ENCODE measurements around the gene RBBP4.
"Not testable (repeated sequence)": the region's sequence is repeated elsewhere in the genome, so short reads cannot be mapped to it uniquely, and the experiment has no call there.

RBBP4 gene

GRCh38 chr1:32623775-32624174, 27.2 kb upstream of the RBBP4 start:
- H3K4me3 ChIP-seq (ENCODE audit: low read length in 2 of 2) = no peak overlapping the region
- no peak overlapping the region for H3K4me2 ChIP-seq (ENCODE audit: insufficient read depth, low read length, poor library complexity, severe bottlenecking)
- no peaks in the 10 kb centered on the region for H3K4me1 ChIP-seq (ENCODE audit: control insufficient read depth in 2 of 2, insufficient read depth in 1 of 2, low read depth in 1 of 2, low read length in 2 of 2)
- no peak overlapping the region for H2BK15ac ChIP-seq (ENCODE audit: low read length)
- H3K9me3 ChIP-seq (replicated peaks in 1 of 2; ENCODE audit: control insufficient read depth in 2 of 2, insufficient read depth in 1 of 2, low read depth in 1 of 2, low read length in 2 of 2) = peaks cover 0 to 11% of the 10 kb centered on the region in 2 donors
- no peak overlapping the region for H3K4ac ChIP-seq (ENCODE audit: low read length)
- no peak overlapping the region for H2BK5ac ChIP-seq (ENCODE audit: low read length)
- no peak overlapping the region for H3K9ac ChIP-seq (ENCODE audit: low read depth, low read length, poor library complexity)
- H3K79me1 ChIP-seq (ENCODE audit: low read depth, low read length) = no peaks in the 10 kb centered on the region
- H3K27ac ChIP-seq (replicated peaks; ENCODE audit: low read length) = no peak overlapping the region
- no peak overlapping the region for H2BK120ac ChIP-seq (ENCODE audit: low read depth, low read length)
- DNase-seq (ENCODE audit: low spot score) = no peak
- H2BK12ac ChIP-seq (ENCODE audit: low read length) = no peak overlapping the region
- H3K27me3 ChIP-seq (ENCODE audit: control insufficient read depth in 3 of 3, insufficient read depth in 3 of 3, low read depth in 1 of 3, low read length in 3 of 3) = no peaks in the 10 kb centered on the region
- H3K36me3 ChIP-seq (replicated peaks in 1 of 2; ENCODE audit: control insufficient read depth in 2 of 2, insufficient read depth in 2 of 2, low read length in 2 of 2) = peaks cover 3 to 69% of the 10 kb centered on the region in 2 donors
- H2AFZ ChIP-seq (ENCODE audit: low read length) = no peak overlapping the region
- H3K23ac ChIP-seq (ENCODE audit: low read depth, low read length, poor library complexity) = no peak overlapping the region
- H3K14ac ChIP-seq (ENCODE audit: low read length) = no peak overlapping the region
- no peak overlapping the region for H4K91ac ChIP-seq (ENCODE audit: low read depth, low read length, poor library complexity)
- no peak overlapping the region for H2AK5ac ChIP-seq (ENCODE audit: low read depth, low read length)
- H3K18ac ChIP-seq (ENCODE audit: low read length) = no peak overlapping the region
- no peak overlapping the region for H4K8ac ChIP-seq (ENCODE audit: low read depth, low read length)
- no CpG with 5 or more reads among the region's 5 CpGs for WGBS, 2 donors (ENCODE audit: extremely low coverage in 2 of 2, insufficient read length in 2 of 2, insufficient replicate concordance in 1 of 2)

- peaks cover 0 to 69% of the 10 kb centered on the region in 2 donors for H3K36me3 ChIP-seq (replicated peaks in 1 of 2; ENCODE audit: control insufficient read depth in 2 of 2, insufficient read depth in 2 of 2, low read length in 2 of 2)
Observed at GRCh38 chr1:32626176-32626575, 24.8 kb upstream of the RBBP4 start.

GRCh38 chr1:32627596-32628162, 23.3 kb upstream of the RBBP4 start:
- H4K91ac ChIP-seq (ENCODE audit: low read depth, low read length, poor library complexity) = no peak overlapping the region
- no peak overlapping the region for H3K27ac ChIP-seq (replicated peaks; ENCODE audit: low read length)
- no peak overlapping the region for H2AK5ac ChIP-seq (ENCODE audit: low read depth, low read length)
- H2BK5ac ChIP-seq (ENCODE audit: low read length) = no peak overlapping the region
- H3K4me1 ChIP-seq (ENCODE audit: control insufficient read depth in 2 of 2, insufficient read depth in 1 of 2, low read depth in 1 of 2, low read length in 2 of 2) = no peaks in the 10 kb centered on the region
- no peak overlapping the region for H3K4ac ChIP-seq (ENCODE audit: low read length)
- H3K9ac ChIP-seq (ENCODE audit: low read depth, low read length, poor library complexity) = no peak overlapping the region
- no peak overlapping the region for H4K8ac ChIP-seq (ENCODE audit: low read depth, low read length)
- no CpG with 5 or more reads among the region's 11 CpGs for WGBS, 2 donors (ENCODE audit: extremely low coverage in 2 of 2, insufficient read length in 2 of 2, insufficient replicate concordance in 1 of 2)
- no peak overlapping the region for H3K4me3 ChIP-seq (ENCODE audit: low read length in 2 of 2)
- H2BK15ac ChIP-seq (ENCODE audit: low read length) = no peak overlapping the region
- H3K4me2 ChIP-seq (ENCODE audit: insufficient read depth, low read length, poor library complexity, severe bottlenecking) = no peak overlapping the region
- H2BK12ac ChIP-seq (ENCODE audit: low read length) = no peak overlapping the region
- no peaks in the 10 kb centered on the region for H3K79me1 ChIP-seq (ENCODE audit: low read depth, low read length)
- H2AFZ ChIP-seq (ENCODE audit: low read length) = no peak overlapping the region
- no peak overlapping the region for H3K23ac ChIP-seq (ENCODE audit: low read depth, low read length, poor library complexity)
- no peak overlapping the region for H3K18ac ChIP-seq (ENCODE audit: low read length)
- no peak for DNase-seq (ENCODE audit: low spot score)
- no peak overlapping the region for H3K14ac ChIP-seq (ENCODE audit: low read length)
- H3K27me3 ChIP-seq (ENCODE audit: control insufficient read depth in 3 of 3, insufficient read depth in 3 of 3, low read depth in 1 of 3, low read length in 3 of 3) = no peaks in the 10 kb centered on the region
- H2BK120ac ChIP-seq (ENCODE audit: low read depth, low read length) = no peak overlapping the region
- peaks cover 0 to 72% of the 10 kb centered on the region in 2 donors for H3K36me3 ChIP-seq (replicated peaks in 1 of 2; ENCODE audit: control insufficient read depth in 2 of 2, insufficient read depth in 2 of 2, low read length in 2 of 2)
- H3K9me3 ChIP-seq (replicated peaks in 1 of 2; ENCODE audit: control insufficient read depth in 2 of 2, insufficient read depth in 1 of 2, low read depth in 1 of 2, low read length in 2 of 2) = no peaks in the 10 kb centered on the region

More at GRCh38 chr1:32626176-32626575, 24.8 kb upstream of the RBBP4 start:
- Histone ChIP-seq H3K27me3 (ENCODE audit: control insufficient read depth in 3 of 3, insufficient read depth in 3 of 3, low read depth in 1 of 3, low read length in 3 of 3) (no peaks in the 10 kb centered on the region), H2BK15ac (ENCODE audit: low read length) (no peak overlapping the region), H3K14ac (ENCODE audit: low read length) (no peak overlapping the region), H3K79me1 (ENCODE audit: low read depth, low read length) (no peaks in the 10 kb centered on the region), H3K23ac (ENCODE audit: low read depth, low read length, poor library complexity) (no peak overlapping the region), H3K4ac (ENCODE audit: low read length) (no peak overlapping the region), H3K4me2 (ENCODE audit: insufficient read depth, low read length, poor library complexity, severe bottlenecking) (no peak overlapping the region), H4K8ac (ENCODE audit: low read depth, low read length) (no peak overlapping the region), H3K4me1 (ENCODE audit: control insufficient read depth in 2 of 2, insufficient read depth in 1 of 2, low read depth in 1 of 2, low read length in 2 of 2) (no peaks in the 10 kb centered on the region), H3K9ac (ENCODE audit: low read depth, low read length, poor library complexity) (no peak overlapping the region), H2BK12ac (ENCODE audit: low read length) (no peak overlapping the region), H2BK120ac (ENCODE audit: low read depth, low read length) (no peak overlapping the region), H3K9me3 (replicated peaks in 1 of 2; ENCODE audit: control insufficient read depth in 2 of 2, insufficient read depth in 1 of 2, low read depth in 1 of 2, low read length in 2 of 2) (no peaks in the 10 kb centered on the region), H3K4me3 (ENCODE audit: low read length in 2 of 2) (no peak overlapping the region), H2AFZ (ENCODE audit: low read length) (no peak overlapping the region), H3K18ac (ENCODE audit: low read length) (no peak overlapping the region), H3K27ac (replicated peaks; ENCODE audit: low read length) (no peak overlapping the region), H2BK5ac (ENCODE audit: low read length) (no peak overlapping the region), H2AK5ac (ENCODE audit: low read depth, low read length) (no peak overlapping the region), H4K91ac (ENCODE audit: low read depth, low read length, poor library complexity) (no peak overlapping the region)
- no CpG with 5 or more reads among the region's 1 CpG for WGBS, 2 donors (ENCODE audit: extremely low coverage in 2 of 2, insufficient read length in 2 of 2, insufficient replicate concordance in 1 of 2)
- no peak for DNase-seq (ENCODE audit: low spot score)

- not testable (repeated sequence) for H2AFZ ChIP-seq (ENCODE audit: low read length); H4K8ac ChIP-seq (ENCODE audit: low read depth, low read length); H3K79me1 ChIP-seq (ENCODE audit: low read depth, low read length); H3K9me3 ChIP-seq (replicated peaks in 1 of 2; ENCODE audit: control insufficient read depth in 2 of 2, insufficient read depth in 1 of 2, low read depth in 1 of 2, low read length in 2 of 2); H3K27me3 ChIP-seq (ENCODE audit: control insufficient read depth in 3 of 3, insufficient read depth in 3 of 3, low read depth in 1 of 3, low read length in 3 of 3); H3K23ac ChIP-seq (ENCODE audit: low read depth, low read length, poor library complexity); H3K14ac ChIP-seq (ENCODE audit: low read length); H2AK5ac ChIP-seq (ENCODE audit: low read depth, low read length); H4K91ac ChIP-seq (ENCODE audit: low read depth, low read length, poor library complexity); H3K4me2 ChIP-seq (ENCODE audit: insufficient read depth, low read length, poor library complexity, severe bottlenecking); H3K4me3 ChIP-seq (ENCODE audit: low read length in 2 of 2); DNase-seq (ENCODE audit: low spot score); H3K4me1 ChIP-seq (ENCODE audit: control insufficient read depth in 2 of 2, insufficient read depth in 1 of 2, low read depth in 1 of 2, low read length in 2 of 2); H2BK15ac ChIP-seq (ENCODE audit: low read length); H2BK120ac ChIP-seq (ENCODE audit: low read depth, low read length); H2BK12ac ChIP-seq (ENCODE audit: low read length); H2BK5ac ChIP-seq (ENCODE audit: low read length); H3K9ac ChIP-seq (ENCODE audit: low read depth, low read length, poor library complexity); H3K4ac ChIP-seq (ENCODE audit: low read length); H3K18ac ChIP-seq (ENCODE audit: low read length); H3K27ac ChIP-seq (replicated peaks; ENCODE audit: low read length)
- WGBS, 2 donors (ENCODE audit: extremely low coverage in 2 of 2, insufficient read length in 2 of 2, insufficient replicate concordance in 1 of 2) = no CpG with 5 or more reads among the region's 4 CpGs
- peaks cover 0 to 78% of the 10 kb centered on the region in 2 donors for H3K36me3 ChIP-seq (replicated peaks in 1 of 2; ENCODE audit: control insufficient read depth in 2 of 2, insufficient read depth in 2 of 2, low read length in 2 of 2)
Observed at GRCh38 chr1:32630173-32630572, 20.8 kb upstream of the RBBP4 start.
